GM12891 (cell line): Measurements from ENCODE around the gene DENND2D.

Experiments used
- PAX5 ChIP-seq: IDR thresholded peaks from 2 replicates; pipeline ENCODE4 v1.6.1; 2011; ENCODE audit warnings: low read length, moderate library complexity, mild to moderate bottlenecking; ENCODE audit not compliant: insufficient read depth, severe bottlenecking
- POLR2A ChIP-seq: IDR thresholded peaks from 2 replicates; pipeline ENCODE4 v1.6.1; 2011; ENCODE audit warnings: low read depth, low read length, control low read depth
- POLR2AphosphoS5 ChIP-seq: IDR thresholded peaks from 2 replicates; pipeline ENCODE4 v1.6.1; 2011; ENCODE audit warnings: low read depth, low read length, control low read depth
- TAF1 ChIP-seq: IDR thresholded peaks from 2 replicates; pipeline ENCODE4 v1.6.1; 2011; ENCODE audit warnings: low read depth, low read length, control low read depth

DNA sequence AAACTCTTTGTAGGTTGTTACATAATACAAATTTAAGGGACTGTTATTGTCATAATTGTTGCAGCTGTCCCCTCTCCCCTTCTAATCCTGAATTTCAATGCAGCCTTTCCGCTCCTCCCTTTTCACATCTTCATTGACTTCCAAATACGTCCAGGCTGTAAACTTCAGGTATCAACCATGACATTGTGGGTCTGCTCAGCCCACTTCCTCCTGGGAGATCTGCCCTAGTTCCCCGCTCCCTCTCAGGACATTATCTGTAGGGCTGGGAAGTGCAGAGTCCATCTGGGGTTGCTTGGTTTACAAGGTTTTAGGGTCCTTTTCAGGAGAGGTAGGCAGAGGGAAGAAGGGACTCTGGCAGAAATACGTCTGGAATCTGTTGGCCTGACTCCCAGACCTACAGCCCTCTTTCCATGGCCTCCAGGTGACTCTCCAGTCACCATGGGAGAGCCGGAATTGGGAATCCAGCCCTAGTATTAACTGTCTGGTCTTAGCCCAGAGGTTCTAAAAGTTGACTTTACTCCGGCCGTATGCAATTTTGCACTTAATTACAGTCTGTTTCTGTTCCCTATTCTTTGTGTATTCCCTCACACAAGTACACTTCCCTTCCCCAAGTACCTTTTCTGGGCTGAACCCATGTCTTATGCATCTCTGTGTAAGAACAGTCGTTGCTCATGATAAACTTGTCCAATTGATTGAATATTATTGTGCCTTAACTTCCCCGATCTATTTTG is 4.7 kb upstream of the DENND2D start:
- TF ChIP-seq POLR2A (peak; percentile 14; the same call in 1 of the 2 replicates), POLR2AphosphoS5 (peak; percentile 39; the same call in 1 of the 2 replicates), TAF1 (no peak), PAX5 (no peak)
